Central memory CD8-positive, alpha-beta T cell (primary cell): Measurements from ENCODE around the gene ARPC1A.
"Not testable (repeated sequence)": the region's sequence is repeated elsewhere in the genome, so short reads cannot be mapped to it uniquely, and the experiment has no call there.

Experiments used
- ATAC-seq: fragments of 150-1000 bp; cut with Tn5 transposase; replicated peaks from 2 replicates; pipeline ENCODE4 v1.10.0; 2022; ENCODE audit warnings: mild to moderate bottlenecking, moderate FRiP score, moderate number of reproducible peaks; ENCODE audit not compliant: poor library complexity, severe bottlenecking; ENCODE audit errors: extremely low read depth
- DNase-seq, 2 donors: peaks; one replicate each; pipeline ENCODE4 v3.0.0; 2021; ENCODE audit warnings: low spot score in 2 of 2
- H3K27ac Mint-ChIP-seq: one replicate; pipeline ENCODE4 v1.8.0; 2022; ENCODE audit warnings: low read depth, mild to moderate bottlenecking, moderate library complexity, mixed read lengths
- H3K27me3 Mint-ChIP-seq: one replicate; pipeline ENCODE4 v1.8.0; 2022; ENCODE audit warnings: mixed read lengths
- H3K36me3 Mint-ChIP-seq: one replicate; pipeline ENCODE4 v1.8.0; 2022; ENCODE audit warnings: mild to moderate bottlenecking, moderate library complexity, mixed read lengths; ENCODE audit not compliant: insufficient read depth
- H3K4me1 Mint-ChIP-seq: one replicate; pipeline ENCODE4 v1.8.0; 2022; ENCODE audit warnings: mixed read lengths
- H3K4me3 Mint-ChIP-seq: one replicate; pipeline ENCODE4 v1.8.0; 2022; ENCODE audit warnings: mild to moderate bottlenecking, moderate library complexity, mixed read lengths
- H3K9me3 Mint-ChIP-seq: one replicate; pipeline ENCODE4 v1.8.0; 2022; ENCODE audit warnings: mixed read lengths

ARPC1A gene

GRCh38 chr7:99387239-99387635, 61.5 kb downstream of the ARPC1A start:
- H3K27me3 Mint-ChIP-seq, H3K4me3 Mint-ChIP-seq, H3K9me3 Mint-ChIP-seq, H3K27ac Mint-ChIP-seq, ATAC-seq, DNase-seq: not testable (repeated sequence)
- Mint-ChIP-seq H3K36me3 (peaks cover 68% of the 10 kb centered on the region), H3K4me1 (peaks cover 22% of the 10 kb centered on the region)

DNA sequence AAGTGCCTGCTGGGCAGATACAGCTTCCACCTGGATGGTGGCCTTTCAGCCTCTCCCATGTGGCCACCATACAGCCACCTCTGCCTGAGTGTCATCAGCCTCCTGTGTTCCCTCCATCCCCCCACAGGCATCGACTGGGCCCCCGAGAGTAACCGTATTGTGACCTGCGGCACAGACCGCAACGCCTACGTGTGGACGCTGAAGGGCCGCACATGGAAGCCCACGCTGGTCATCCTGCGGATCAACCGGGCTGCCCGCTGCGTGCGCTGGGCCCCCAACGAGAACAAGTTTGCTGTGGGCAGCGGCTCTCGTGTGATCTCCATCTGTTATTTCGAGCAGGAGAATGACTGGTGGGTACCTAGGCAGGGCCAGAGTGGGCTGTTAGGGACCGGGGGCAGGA, 62.2 kb downstream of the ARPC1A start:
- Mint-ChIP-seq H3K27me3 (no peaks in the 10 kb centered on the region), H3K27ac (peak overlapping the region; percentile 68), H3K36me3 (peaks cover 73% of the 10 kb centered on the region), H3K9me3 (no peaks in the 10 kb centered on the region), H3K4me3 (no peak overlapping the region), H3K4me1 (peaks cover 27% of the 10 kb centered on the region)
- ATAC-seq = no peak
- no peak for DNase-seq

GRCh38 chr7:99389772-99390171, 64.1 kb downstream of the ARPC1A start:
- H3K4me3 Mint-ChIP-seq = no peak overlapping the region
- H3K27me3 Mint-ChIP-seq = no peaks in the 10 kb centered on the region
- DNase-seq (no peak), ATAC-seq (no peak)
- H3K27ac Mint-ChIP-seq = no peak overlapping the region
- no peaks in the 10 kb centered on the region for H3K9me3 Mint-ChIP-seq
- H3K4me1 Mint-ChIP-seq = peaks cover 24% of the 10 kb centered on the region
- H3K36me3 Mint-ChIP-seq = peaks cover 82% of the 10 kb centered on the region

GRCh38 chr7:99390941-99391602, 65.4 kb downstream of the ARPC1A start:
- no peak for ATAC-seq
- no peaks in the 10 kb centered on the region for H3K27me3 Mint-ChIP-seq
- H3K27ac Mint-ChIP-seq = no peak overlapping the region
- H3K9me3 Mint-ChIP-seq = no peaks in the 10 kb centered on the region
- no peak overlapping the region for H3K4me3 Mint-ChIP-seq
- H3K4me1 Mint-ChIP-seq = peaks cover 24% of the 10 kb centered on the region
- DNase-seq = no peak
- peaks cover 88% of the 10 kb centered on the region for H3K36me3 Mint-ChIP-seq

GRCh38 chr7:99392046-99392445, 66.3 kb downstream of the ARPC1A start:
- DNase-seq (no peak), ATAC-seq (no peak)
- peak overlapping the region; percentile 23 for H3K4me3 Mint-ChIP-seq
- no peaks in the 10 kb centered on the region for H3K27me3 Mint-ChIP-seq
- H3K36me3 Mint-ChIP-seq = peaks cover 84% of the 10 kb centered on the region
- peaks cover 24% of the 10 kb centered on the region for H3K4me1 Mint-ChIP-seq
- no peaks in the 10 kb centered on the region for H3K9me3 Mint-ChIP-seq
- H3K27ac Mint-ChIP-seq = peak overlapping the region; percentile 75

DNA sequence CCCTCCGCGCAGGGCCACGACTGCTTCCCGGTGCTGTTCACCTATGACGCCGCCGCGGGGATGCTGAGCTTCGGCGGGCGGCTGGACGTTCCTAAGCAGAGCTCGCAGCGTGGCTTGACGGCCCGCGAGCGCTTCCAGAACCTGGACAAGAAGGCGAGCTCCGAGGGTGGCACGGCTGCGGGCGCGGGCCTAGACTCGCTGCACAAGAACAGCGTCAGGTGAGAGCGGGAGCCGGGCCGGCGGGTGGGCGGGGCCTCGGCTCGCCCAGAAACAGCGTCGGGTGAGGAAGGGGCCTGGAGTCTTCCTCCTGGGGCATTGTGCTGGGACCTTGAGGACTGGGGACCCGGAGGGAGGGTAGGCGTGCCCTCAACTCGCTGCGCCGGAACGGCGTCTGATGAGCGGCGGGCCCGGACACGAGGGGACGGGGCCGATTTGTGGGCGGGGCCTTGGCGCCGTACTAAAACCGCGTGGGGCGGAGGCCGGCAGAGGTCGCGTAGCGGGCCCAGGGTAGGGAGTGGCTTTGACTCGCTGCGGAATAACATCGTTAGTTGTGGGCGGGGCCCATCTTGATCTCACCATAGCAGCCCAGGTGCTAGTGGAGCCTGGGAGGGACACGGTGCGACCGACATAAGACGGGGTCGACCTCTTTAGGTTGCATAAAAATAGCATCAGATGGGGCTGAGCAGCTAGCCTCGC, 67.1 kb downstream of the ARPC1A start:
- H3K27me3 Mint-ChIP-seq = no peaks in the 10 kb centered on the region
- peak overlapping the region; percentile 67 for H3K27ac Mint-ChIP-seq
- DNase-seq = peak; percentile 69 to 73

GRCh38 chr7:99393355-99394187, 67.9 kb downstream of the ARPC1A start:
- Mint-ChIP-seq H3K27ac (peak overlapping the region; percentile 67), H3K36me3 (peaks cover 77% of the 10 kb centered on the region), H3K4me3 (peak overlapping the region; percentile 68), H3K27me3 (no peaks in the 10 kb centered on the region), H3K4me1 (peaks cover 35% of the 10 kb centered on the region), H3K9me3 (no peaks in the 10 kb centered on the region)
- DNase-seq (no peak), ATAC-seq (no peak)

More for the DNA sequence above, 67.1 kb downstream of the ARPC1A start:
- peak; percentile 95 for ATAC-seq
- Mint-ChIP-seq H3K36me3 (peaks cover 82% of the 10 kb centered on the region), H3K4me3 (peak overlapping the region; percentile 68), H3K4me1 (peaks cover 28% of the 10 kb centered on the region), H3K9me3 (no peaks in the 10 kb centered on the region)

- peaks cover 73% of the 10 kb centered on the region for H3K36me3 Mint-ChIP-seq
- ATAC-seq = no peak
- H3K27me3 Mint-ChIP-seq = no peaks in the 10 kb centered on the region
- peak overlapping the region; percentile 67 for H3K27ac Mint-ChIP-seq
- H3K4me3 Mint-ChIP-seq = peak overlapping the region; percentile 68
- no peak for DNase-seq
- H3K9me3 Mint-ChIP-seq = no peaks in the 10 kb centered on the region
- peaks cover 40% of the 10 kb centered on the region for H3K4me1 Mint-ChIP-seq
Measured at GRCh38 chr7:99394188-99394502, 68.4 kb downstream of the ARPC1A start.

GRCh38 chr7:99395616-99396327, 70.1 kb downstream of the ARPC1A start:
- no peaks in the 10 kb centered on the region for H3K27me3 Mint-ChIP-seq
- peaks cover 64% of the 10 kb centered on the region for H3K36me3 Mint-ChIP-seq
- no peak overlapping the region for H3K27ac Mint-ChIP-seq
- DNase-seq (no peak), ATAC-seq (no peak)
- peaks cover 43% of the 10 kb centered on the region for H3K4me1 Mint-ChIP-seq
- H3K4me3 Mint-ChIP-seq = no peak overlapping the region
- H3K9me3 Mint-ChIP-seq = no peaks in the 10 kb centered on the region

- Mint-ChIP-seq H3K4me3 (no peak overlapping the region), H3K4me1 (peaks cover 48% of the 10 kb centered on the region)
Measured at GRCh38 chr7:99396418-99397296, 71.0 kb downstream of the ARPC1A start.

DNA sequence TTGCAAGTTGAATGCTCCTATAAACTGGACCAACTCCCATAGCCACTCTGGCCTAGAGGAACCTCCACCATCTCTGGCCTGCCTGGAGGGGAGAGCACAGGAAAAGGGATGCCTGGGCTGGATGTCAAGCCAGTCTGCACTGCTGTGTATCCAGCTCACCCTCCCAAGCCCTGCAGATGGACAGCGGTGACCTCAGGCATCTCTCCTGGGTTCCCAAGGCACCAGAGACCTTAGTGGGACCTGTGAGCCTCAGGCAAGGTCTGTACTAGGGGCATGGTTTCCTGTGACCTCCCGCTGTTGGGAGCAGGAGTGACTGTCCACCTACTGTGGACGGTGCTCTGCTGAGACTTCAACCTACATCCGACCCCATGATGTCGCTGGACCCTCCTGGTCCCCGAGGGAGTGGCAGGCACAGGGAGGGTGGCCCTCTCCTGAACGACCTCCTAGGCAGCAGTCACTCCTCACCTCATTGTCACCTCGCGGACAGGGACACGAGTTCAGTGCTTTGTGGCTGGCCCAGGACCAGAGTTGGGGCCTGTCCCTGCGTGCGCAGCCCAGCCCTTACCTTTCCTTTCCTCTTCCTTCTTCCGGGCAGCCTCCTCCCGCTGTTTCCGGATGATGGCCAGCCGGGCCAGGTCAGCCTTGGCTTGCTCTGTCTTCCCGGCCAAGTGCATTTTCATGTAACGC, 71.7 kb downstream of the ARPC1A start:
- H3K4me3 Mint-ChIP-seq = no peak overlapping the region
- H3K4me1 Mint-ChIP-seq = peaks cover 43% of the 10 kb centered on the region
- no peak for ATAC-seq
- H3K27me3 Mint-ChIP-seq = no peaks in the 10 kb centered on the region
- H3K36me3 Mint-ChIP-seq = peaks cover 64% of the 10 kb centered on the region
- H3K9me3 Mint-ChIP-seq = no peaks in the 10 kb centered on the region
- peak overlapping the region; percentile 75 for H3K27ac Mint-ChIP-seq
- DNase-seq = no peak

More at GRCh38 chr7:99396418-99397296, 71.0 kb downstream of the ARPC1A start:
- ATAC-seq = no peak
- peak overlapping the region; percentile 35 for H3K27ac Mint-ChIP-seq
- H3K36me3 Mint-ChIP-seq = peaks cover 65% of the 10 kb centered on the region
- no peaks in the 10 kb centered on the region for H3K9me3 Mint-ChIP-seq
- no peaks in the 10 kb centered on the region for H3K27me3 Mint-ChIP-seq
- DNase-seq = no peak
